Measurements from ENCODE around the gene UTP3.
"Not testable (repeated sequence)": the region's sequence is repeated elsewhere in the genome, so short reads cannot be mapped to it uniquely, and the experiment has no call there.

The UTP3 gene

GRCh38 chr4:70687392-70687791, 940 bp upstream of the UTP3 start:
- DNase-seq, result peak; percentile 49

- no peak for DNase-seq
Observed at GRCh38 chr4:70688795-70689231, 481 bp downstream of the UTP3 start.

DNA sequence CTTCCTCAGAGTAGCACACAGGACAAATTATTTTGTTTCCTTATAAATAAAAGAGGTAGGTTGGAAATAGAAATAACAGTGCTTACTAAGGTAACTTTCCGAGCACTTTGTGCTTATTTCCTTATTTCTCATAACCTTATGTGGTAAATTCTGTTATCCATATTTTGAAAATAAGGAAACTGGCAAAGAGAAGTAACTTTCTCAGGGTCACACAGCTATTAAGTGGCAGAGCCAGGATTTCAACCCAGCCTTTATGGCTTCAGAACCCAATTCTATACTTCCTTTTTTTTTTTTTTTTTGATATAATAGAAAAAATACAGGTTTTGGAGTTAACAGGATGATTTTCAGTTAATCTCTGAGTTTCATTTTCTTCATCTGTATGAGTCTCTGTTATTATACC, 3.3 kb downstream of the UTP3 start:
- no peak for DNase-seq

- DNase-seq, result not testable (repeated sequence)
Observed at GRCh38 chr4:70694633-70695032, 6.3 kb downstream of the UTP3 start.

- not testable (repeated sequence) for DNase-seq
Observed at GRCh38 chr4:70698435-70698834, 10.1 kb downstream of the UTP3 start.

GRCh38 chr4:70700712-70701111, 12.4 kb downstream of the UTP3 start:
- no peak for DNase-seq

GRCh38 chr4:70701271-70701670, 12.9 kb downstream of the UTP3 start:
- DNase-seq, result no peak

DNA sequence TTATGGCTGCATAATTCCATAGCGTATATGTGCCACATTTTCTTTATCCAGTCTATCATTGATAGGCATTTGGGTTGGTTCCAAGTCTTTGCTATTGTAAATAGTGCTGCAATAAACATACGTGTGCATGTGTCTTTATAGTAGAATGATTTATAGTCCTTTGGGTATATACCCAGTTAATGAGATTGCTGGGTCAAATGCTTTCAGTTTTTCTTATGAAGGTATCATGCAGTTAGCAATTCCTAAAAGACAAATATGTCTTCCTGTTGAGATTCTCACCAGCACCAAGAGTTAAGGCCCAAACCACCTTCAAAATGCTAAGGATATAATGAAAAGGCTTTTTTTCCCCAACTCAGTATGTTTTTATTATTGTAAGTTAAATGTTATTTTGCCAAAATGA, 14.3 kb downstream of the UTP3 start:
- DNase-seq, result not testable (repeated sequence)

DNA sequence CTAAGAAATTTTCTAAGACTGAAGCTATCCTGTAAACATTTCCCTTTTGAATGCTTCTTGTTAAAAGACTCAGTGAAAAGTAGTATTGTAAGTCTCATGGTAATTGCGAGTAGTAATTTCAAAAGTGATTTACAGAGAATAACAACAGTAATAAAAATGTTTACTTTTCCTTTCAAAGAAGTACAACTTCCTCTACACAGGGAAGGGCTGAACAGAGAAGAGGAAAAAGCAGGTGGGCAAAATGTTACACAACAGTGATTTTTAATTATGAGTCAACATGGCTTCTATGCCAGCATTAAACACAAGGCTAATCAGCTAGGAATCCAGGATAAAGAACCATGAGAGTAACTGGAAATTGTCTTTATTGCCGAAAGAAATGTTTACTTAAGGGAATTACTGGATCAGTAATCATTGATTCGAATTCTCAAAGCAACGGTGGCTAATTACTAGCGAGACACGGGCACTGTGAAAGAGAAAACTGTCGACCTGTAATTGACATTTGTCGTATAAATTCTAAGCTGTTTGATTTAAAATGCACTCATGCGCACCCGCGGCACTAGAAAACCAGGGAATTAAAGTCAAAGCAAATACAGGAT, 15.4 kb downstream of the UTP3 start:
- no peak for DNase-seq

DNA sequence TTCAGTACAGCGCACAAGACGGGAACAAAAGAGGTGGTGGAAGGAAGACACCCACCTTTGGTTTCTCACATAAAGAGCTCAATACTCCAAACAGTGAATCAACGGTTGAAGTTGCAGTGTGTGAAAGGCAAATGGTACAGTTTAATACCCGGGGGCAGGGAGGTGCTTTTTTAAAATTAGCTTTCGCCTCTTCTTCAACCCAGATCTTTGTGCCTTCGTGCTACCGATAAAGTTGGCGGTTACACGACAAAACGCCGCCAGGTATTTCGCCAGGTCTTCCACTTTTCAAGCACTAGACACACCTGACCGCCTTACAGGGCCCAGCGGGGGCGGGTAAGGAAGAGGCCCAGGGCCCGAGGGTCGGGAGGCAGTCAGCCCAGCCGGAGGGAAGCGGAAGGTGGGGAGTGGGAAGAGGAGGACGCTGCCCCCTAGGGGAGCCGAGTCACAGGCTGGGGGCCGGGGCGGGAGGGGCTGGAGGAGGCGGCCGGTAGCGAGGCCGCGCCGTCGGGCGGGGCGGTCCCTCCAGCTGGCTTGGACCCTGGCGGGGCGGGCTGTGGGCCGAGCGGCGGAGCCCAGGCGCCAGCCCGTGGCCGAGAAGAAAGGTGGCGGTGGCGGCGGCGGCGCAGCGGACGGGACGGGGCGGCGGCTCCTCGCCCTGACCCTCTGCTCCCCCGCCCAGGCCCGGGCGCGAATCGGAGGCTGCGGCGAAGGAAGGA, 16.0 kb downstream of the UTP3 start:
- DNase-seq, result peak; percentile 68

GRCh38 chr4:70704931-70705182, 16.5 kb downstream of the UTP3 start:
- DNase-seq, result no peak

GRCh38 chr4:70705183-70706043, 17.1 kb downstream of the UTP3 start:
- DNase-seq, result peak; percentile 80

DNA sequence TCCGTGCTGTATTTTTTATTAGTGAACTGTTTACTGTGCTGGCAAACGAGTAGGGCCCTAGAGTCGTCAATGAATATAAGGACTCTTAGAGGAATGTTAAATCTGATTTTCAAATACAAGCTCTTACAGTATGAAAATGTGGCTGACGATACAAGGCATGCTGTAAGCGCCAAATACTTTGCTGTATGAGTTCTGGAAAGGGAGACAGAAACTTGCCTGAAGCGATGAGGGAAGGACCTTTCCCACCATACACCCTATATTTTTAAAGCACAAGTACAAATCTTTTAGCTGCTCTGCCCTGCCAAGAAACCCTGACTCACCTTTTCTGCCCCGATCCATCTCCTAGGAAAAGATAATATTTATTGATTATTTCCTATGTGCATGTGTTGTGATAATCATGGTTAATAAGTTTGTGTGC, 17.7 kb downstream of the UTP3 start:
- DNase-seq, result no peak

GRCh38 chr4:70706516-70706915, 18.2 kb downstream of the UTP3 start:
- DNase-seq, result no peak

- DNase-seq, result no peak
Observed at GRCh38 chr4:70709611-70710205, 21.4 kb downstream of the UTP3 start.

DNA sequence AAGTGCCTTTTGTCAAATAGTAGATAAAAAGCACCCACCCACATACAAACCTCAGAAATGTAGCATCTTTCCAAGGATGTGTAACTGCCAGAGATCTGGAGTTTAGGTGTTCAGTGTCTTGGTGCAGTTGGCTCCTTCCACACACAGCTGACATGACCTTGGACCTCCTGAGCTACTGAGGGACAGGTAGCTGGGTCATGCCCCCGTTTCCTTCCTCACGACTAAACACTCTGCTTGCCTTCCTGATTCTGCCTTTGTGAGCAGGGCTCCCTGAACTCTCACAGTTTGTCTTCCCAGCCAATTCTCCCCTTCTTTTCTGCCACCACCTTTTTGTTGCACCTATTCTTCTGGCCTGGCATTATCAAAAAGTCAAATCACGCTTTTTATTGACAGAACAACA, 23.3 kb downstream of the UTP3 start:
- DNase-seq, result no peak

- DNase-seq, result no peak
Observed at GRCh38 chr4:70712150-70712549, 23.8 kb downstream of the UTP3 start.

- DNase-seq, result no peak
Observed at GRCh38 chr4:70712604-70713452, 24.5 kb downstream of the UTP3 start.

GRCh38 chr4:70713453-70714078, 25.2 kb downstream of the UTP3 start:
- no peak for DNase-seq

- no peak for DNase-seq
Observed at GRCh38 chr4:70714079-70714887, 26.0 kb downstream of the UTP3 start.

DNA sequence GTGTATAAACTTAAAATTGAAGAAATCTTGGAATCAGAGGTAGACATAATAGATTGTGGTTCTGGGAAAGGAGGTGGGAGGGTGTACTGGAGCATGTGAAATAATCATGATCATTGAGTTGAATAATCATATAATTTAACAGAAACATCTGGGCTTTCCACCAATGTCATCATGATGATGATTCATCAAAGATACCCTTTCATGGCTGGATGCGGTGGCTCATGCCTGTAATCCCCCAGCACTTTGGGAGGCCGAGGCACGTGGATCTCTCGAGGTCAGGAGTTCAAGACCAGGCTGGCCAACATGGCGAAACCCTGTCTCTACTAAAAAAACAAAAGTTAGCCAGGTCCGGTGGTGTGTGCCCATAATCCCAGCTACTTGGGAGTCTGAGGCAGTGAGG, 26.8 kb downstream of the UTP3 start:
- no peak for DNase-seq
